Measurements from ENCODE around the gene SERGEF. TPM values are rescaled to one million over a fixed set of nuclear protein-coding genes. Genes with fewer than 3 reads are reported as not detected.

Gene SERGEF
- total RNA-seq, 1 donor, result 16.9 TPM

GRCh38 chr11:17986711-17987220 is 26.1 kb downstream of the SERGEF start:
- DNase-seq (ENCODE audit: low read depth), result peak; percentile 5
- TF ChIP-seq CTCF (IDR thresholded peaks at IDR 0.05; ENCODE audit: insufficient read depth, low read length), result peak; percentile 25

GRCh38 chr11:17986007-17986710 is 26.7 kb downstream of the SERGEF start:
- no peak for TF ChIP-seq CTCF (IDR thresholded peaks at IDR 0.05; ENCODE audit: insufficient read depth, low read length)
- H3K4me3 ChIP-seq (ENCODE audit: low read depth, low read length), result no peak overlapping the region
- peak; percentile 82 for DNase-seq (ENCODE audit: low read depth)

More at GRCh38 chr11:17986711-17987220, 26.1 kb downstream of the SERGEF start:
- H3K4me3 ChIP-seq (ENCODE audit: low read depth, low read length), result no peak overlapping the region

- no peak overlapping the region for H3K4me3 ChIP-seq (ENCODE audit: low read depth, low read length)
- DNase-seq (ENCODE audit: low read depth), result peak; percentile 72
- no peak for TF ChIP-seq CTCF (IDR thresholded peaks at IDR 0.05; ENCODE audit: insufficient read depth, low read length)
Measured at GRCh38 chr11:17985517-17985916, 27.3 kb downstream of the SERGEF start.

- no peak overlapping the region for H3K4me3 ChIP-seq (ENCODE audit: low read depth, low read length)
- TF ChIP-seq CTCF (IDR thresholded peaks at IDR 0.05; ENCODE audit: insufficient read depth, low read length), result no peak
- DNase-seq (ENCODE audit: low read depth), result no peak
Measured at GRCh38 chr11:17983569-17983968, 29.3 kb downstream of the SERGEF start.

- peak; percentile 93 for TF ChIP-seq CTCF (IDR thresholded peaks at IDR 0.05; ENCODE audit: insufficient read depth, low read length)
- no peak overlapping the region for H3K4me3 ChIP-seq (ENCODE audit: low read depth, low read length)
- peak; percentile 39 for DNase-seq (ENCODE audit: low read depth)
Measured at GRCh38 chr11:17979770-17980371, 33.0 kb downstream of the SERGEF start.

GRCh38 chr11:17978553-17979287 is 34.1 kb downstream of the SERGEF start:
- DNase-seq (ENCODE audit: low read depth), result peak; percentile 51
- no peak overlapping the region for H3K4me3 ChIP-seq (ENCODE audit: low read depth, low read length)
- peak; percentile 91 for TF ChIP-seq CTCF (IDR thresholded peaks at IDR 0.05; ENCODE audit: insufficient read depth, low read length)

Measured in fibroblast of the aortic adventitia (primary cell).